ENCODE results near the gene SEC16A.
A peak's percentile ranks its signal among the peaks of the same experiment; 100 is the strongest.

SEC16A gene

DNA sequence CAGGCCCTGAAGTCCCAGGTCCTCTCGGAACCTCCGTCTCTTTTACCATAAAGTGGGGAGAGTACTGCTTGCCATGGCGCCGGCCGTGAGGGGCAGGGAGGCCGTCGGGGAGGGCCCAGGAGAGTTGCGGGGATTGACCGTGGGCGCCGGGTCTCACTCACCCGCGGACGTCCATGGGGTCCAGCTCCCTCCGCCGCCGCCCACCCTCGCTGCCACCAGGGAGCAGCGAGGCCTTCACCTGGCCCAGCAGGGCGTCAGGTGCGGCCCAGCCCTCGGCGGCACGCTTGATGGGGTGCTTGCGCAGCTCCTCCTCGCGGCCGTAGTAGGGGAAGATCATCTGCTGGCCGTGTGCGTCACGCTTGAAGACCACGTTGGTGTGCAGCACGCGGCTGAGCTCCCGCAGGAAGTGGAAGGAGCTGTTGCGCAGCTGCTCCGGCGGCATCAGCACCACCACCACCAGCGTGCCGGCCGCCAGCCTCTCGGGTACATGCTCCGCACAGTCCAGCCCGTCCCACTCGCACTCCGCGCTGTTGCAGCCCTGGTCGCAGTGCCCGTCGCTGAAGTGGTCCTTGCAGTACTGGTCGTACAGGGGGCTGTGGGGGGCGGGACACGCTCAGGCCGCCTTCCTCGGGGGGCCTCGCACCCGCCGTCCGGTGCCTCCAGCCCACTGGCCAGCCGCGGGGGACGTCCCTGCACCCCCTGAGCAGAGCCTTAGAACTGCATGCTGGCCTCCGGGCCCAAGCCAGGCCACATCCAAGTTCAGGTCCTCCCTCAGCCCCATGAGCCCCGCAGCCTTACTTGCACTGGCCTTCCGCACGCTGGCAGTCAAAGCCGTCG lies 21.9 kb upstream of the SEC16A start:
- DNase-seq (ENCODE audit: low read depth): no peak

DNA sequence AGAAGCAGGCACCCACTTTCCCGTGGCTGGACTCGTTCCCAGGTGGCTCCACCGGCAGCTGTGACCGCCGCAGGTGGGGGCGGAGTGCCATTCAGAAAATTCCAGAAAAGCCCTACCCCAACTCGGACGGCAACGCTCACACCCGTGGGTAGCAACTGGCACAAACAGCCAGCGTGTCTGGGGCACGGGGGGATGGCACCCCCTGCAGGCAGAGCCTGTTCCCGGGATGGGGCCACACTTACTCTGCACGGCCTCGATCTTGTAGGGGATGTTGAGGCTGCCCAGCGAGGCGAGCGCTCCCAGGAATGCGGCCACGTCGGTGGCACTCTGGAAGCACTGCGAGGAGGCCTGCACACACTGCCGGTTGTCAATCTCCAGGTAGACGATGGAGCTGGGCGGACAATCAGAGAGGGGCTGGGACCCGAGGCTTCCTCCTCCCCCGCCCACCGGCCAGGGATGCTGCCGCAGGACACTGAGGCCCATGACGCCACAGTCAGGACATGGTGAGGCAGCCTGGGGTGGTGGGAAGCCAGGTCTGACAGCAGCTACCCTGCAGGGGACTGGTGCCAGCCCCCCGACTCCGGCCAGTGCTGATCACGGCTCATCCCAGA lies 20.2 kb upstream of the SEC16A start:
- no peak for DNase-seq (ENCODE audit: low read depth)

DNA sequence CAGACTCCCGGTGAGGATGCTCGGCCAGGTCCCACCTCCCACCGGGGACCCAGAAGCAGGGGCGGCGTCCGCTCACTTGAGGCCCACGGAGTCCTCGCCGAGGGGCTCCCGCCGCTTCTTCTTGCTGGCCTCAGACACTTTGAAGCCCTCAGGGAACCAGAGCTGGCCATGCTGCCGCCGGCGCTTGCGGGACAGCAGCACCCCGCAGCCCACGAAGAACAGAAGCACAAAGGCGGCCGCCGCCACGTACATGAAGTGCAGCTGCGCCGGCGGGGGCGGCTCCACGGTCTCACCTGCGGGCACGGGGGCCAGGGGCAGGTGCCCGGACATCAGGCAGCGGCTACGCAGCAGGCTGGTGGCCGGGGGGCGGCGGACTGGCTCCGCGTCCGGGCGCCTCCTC lies 19.4 kb upstream of the SEC16A start:
- no peak for DNase-seq (ENCODE audit: low read depth)

DNA sequence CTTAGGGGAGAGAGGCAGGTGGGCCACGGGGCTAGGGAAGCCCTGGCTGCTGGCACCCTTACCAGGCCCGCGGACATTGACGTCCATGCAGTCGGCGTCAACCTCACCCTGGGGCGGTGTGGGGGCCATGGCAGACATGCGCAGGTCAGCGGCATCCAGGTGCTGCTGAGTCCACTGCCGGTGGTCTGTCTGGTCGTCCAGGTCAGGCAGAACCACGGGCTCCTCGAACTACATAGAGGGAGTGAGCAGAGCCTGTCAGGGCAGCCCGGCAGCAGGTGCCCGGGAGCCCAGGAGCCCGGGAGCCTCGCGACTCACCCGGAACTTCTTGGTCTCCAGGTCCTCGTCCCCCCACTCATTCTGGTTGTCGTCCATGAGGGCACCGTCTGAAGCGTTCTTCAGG lies 18.8 kb upstream of the SEC16A start:
- DNase-seq (ENCODE audit: low read depth): no peak

DNA sequence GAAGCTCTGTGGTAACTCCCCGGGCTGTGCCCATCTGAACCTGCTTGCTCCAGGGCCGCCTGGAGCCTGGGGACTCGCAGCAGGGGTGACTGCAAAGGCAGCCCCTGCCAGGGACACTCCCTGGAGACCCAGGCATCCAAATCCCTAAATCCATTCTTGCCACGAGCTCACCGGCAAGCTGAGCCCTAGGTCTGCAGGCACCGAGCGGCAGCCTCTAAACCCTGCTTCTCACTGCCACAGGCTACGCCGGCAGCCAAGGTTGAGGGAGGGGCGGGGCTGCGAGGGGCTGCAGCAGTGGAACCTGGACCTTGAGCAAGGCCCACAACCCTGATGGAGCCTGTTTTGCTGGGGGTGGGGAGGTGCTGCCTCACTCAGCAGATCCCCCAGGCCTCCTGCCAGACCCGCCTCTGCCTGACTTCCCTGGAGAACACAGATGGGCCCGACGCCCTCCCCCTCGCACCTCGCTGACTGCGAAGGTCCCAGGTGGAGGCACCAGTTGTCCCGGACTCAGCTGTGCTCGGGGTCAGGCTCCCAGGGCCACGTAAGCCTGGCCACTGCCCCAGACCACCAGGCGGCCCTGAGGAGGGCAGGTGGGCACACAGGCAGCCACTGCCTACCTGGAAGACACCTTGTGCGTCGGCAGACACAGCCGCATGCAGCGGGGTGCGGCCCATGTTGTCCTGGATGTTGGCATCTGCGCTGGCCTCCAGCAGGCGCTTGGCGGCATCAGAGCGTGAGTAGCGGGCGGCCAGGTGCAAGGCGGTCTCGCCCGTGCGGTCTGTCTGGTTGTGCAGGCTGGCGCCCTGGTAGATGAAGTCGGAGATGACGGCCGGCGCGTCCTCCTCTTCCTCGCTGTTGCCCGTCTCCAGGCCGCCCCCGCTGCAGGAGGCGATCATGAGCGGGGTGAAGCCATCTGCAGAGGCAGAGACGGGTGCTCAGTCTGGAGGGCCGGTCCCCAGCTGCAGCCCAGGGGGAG lies 17.4 kb upstream of the SEC16A start:
- DNase-seq (ENCODE audit: low read depth): no peak

DNA sequence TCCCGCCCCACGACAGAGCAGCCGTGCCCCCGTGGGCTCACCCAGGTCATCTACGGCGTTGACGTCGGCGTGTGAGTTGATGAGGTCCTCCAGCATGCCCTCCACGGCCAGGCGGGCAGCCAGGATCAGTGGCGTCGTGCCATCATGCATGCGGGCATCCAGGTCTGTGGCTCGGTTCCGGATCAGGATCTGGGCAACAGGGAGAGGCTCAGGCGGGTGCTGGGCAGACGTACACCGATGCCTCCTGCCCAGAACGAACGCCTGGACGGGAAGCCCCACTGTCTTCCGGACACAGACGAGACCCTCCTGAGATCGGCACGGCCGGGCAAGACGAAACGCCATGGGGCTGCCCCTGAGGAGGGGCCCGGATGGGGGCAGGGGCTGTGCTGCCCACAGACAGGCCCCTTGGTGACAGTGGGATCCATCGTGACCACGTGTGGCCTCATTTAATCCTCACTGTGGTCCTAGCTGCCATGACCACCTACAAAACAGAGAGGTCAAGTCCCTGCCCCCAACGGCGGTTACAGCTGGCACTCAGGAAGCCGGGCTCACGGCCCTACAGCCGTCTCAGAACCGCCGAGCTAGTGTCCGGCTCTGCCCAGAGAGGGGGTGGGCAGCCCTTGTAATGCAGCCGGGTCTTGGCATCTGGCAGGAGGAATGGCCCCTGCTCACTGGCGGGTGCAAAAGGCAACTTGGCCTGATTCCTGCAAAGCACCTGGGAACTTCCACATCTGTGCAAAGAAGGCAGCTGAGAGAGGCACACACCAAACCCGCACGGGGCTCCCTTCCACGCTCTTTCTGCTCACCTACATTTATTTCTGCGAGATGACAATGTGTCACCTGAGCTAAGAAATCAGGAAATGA lies 16.5 kb upstream of the SEC16A start:
- DNase-seq (ENCODE audit: low read depth): no peak

DNA sequence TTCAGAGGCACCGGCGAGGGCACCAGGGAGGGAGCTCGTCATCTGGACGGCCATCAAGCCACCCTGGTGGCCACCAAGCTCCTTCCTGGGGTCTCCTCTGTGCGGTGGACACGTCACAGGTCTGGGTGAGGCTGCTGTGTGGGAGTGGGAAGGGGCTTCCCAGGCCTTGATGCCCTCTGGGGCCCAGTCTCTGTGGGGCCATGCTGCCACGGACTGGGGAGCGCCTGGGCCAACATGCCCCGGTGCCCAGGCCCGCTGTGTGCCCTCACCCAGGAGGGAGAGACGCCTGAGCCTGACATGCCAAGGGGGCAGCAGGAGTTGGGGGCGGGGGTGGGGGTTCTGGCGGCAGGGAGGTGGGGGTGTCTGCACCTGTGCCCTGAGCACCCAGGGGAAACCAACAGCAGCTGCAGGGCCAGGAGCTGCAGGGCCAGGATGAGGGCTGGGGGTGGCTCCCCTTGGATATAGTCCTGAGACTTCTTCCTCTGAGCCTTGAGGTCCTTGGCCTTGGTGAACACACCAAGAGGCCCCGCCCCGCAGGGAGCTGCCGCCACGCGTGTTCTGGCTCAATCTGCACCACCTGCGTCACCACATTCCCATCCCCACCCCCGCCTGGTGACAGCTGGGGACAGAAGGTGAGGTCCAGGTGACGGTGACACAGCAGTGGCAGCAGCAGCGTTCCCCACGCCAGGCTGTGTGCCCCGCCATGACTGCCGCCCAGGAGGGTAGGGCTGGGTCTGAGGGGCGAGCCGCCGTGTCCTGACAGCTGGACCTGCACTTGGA lies 15.3 kb upstream of the SEC16A start:
- no peak for DNase-seq (ENCODE audit: low read depth)

GRCh38 chr9:136496801-136497620 lies 14.2 kb upstream of the SEC16A start:
- DNase-seq (ENCODE audit: low read depth): no peak

DNA sequence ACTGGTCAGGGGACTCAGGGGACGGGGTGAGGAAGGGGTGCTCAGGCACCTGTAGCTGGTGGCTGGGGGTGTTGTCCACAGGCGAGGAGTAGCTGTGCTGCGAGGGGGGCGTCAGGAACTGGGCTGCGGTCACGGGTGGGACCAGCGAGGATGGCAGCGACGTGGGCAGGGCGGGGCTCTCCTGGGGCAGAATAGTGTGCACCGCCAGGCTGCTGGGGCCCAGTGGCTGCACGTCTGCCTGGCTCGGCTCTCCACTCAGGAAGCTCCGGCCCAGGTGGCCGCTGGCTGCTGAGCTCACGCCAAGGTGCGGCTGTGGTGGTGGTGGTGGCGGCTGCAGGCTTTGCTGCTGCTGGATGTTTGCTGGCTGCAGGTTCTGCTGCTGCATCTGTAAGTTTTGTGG lies 13.3 kb upstream of the SEC16A start:
- DNase-seq (ENCODE audit: low read depth): no peak

DNA sequence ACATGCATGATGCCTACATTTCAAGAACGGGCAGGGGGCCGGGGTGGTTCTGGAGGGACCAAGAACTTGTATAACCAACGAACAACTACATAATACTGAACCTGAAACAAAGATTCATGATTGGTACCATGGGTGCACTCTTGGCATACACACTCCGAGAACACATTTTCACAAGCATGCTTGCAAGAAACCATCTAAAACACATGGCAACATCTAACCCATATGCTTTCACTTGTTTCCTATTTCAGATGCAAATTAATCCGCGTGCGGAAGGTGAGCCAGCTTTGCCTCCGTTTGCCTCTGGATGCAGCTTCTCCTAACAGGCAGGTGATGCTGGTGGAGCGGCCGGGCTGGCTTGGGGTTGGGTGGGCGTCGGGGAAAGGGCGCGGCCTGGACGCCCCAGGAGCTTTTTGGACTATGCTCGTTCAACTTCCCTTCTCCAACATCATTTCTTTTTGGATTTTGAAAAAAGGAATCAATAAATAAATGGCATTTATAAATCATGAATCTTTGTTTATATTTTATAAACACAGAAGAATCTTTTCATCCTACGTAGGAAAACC lies 12.5 kb upstream of the SEC16A start:
- no peak for DNase-seq (ENCODE audit: low read depth)

DNA sequence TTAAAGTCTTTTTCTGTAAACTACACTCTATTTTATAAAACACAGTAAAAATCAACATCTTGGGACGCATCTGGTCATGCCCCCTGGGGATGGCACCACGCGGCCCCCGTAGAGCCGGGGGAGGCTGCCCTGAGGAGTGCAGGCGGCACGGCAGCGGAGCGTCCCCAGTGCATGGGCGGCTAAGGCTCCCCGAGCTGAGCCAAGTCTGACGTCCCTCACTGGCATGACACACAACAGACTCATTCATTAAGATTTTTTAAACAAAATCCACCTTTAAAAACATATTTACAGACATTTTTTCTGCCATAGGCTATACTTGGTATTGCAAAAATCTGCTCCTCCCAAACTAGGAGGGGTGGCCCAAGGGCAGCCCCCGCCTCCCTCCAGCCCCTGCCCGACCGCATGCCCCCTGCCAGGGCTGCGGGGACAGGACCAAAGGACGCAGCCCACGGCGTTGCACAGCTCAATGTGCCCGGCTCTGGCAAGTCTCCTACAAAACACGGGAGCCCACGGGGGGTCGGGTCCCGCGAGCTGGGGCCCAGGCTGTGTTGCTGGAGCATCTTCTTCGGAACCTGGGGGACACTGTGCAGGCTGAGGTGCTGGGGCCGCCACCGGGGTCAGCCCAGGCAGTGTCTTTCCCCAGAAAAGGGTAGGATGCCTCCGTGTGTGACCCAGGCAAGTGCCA lies 11.8 kb upstream of the SEC16A start:
- DNase-seq (ENCODE audit: low read depth): no peak

DNA sequence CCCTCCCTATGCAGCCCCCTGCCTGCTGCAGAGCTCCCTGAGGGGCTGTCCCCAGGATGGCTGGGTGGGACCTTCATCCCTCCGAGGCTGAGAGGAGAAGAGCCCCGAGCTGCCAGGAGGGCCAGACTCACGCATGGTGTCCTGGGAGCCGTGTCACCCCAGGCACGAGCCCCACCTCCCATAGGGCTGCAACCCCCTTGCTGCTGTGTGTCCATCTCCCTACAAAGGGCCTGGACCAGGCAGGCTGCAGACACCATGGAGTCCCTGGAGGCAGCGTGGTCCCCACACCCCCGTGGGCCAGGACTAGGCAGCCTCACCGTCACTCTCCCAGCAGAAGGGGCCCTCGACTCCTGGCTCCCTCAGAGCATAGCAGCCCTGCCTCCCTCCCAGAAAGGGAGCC lies 11.2 kb upstream of the SEC16A start:
- no peak for DNase-seq (ENCODE audit: low read depth)

GRCh38 chr9:136493567-136493971 lies 10.7 kb upstream of the SEC16A start:
- DNase-seq (ENCODE audit: low read depth): no peak

GRCh38 chr9:136492978-136493522 lies 10.2 kb upstream of the SEC16A start:
- DNase-seq (ENCODE audit: low read depth): no peak

DNA sequence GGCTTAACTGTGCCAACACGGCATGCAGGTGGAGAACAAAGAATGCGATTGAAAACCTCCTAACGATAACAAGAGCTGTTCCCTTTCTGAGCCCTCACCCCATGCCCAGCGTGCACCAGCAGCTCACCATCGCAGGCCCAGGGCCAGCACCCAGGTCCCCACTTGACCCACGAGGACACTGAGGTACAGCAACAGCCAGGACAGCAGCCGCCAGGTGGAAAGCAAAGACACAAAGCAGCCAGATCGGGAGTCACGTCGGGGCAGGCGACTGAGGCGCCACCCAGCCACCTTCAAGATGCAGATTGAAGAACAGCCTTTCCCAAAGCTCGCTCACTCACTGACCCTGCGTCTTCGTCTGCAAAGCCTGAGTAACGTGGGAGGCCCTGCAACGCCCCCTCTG lies 6.9 kb upstream of the SEC16A start:
- DNase-seq (ENCODE audit: low read depth): no peak

DNA sequence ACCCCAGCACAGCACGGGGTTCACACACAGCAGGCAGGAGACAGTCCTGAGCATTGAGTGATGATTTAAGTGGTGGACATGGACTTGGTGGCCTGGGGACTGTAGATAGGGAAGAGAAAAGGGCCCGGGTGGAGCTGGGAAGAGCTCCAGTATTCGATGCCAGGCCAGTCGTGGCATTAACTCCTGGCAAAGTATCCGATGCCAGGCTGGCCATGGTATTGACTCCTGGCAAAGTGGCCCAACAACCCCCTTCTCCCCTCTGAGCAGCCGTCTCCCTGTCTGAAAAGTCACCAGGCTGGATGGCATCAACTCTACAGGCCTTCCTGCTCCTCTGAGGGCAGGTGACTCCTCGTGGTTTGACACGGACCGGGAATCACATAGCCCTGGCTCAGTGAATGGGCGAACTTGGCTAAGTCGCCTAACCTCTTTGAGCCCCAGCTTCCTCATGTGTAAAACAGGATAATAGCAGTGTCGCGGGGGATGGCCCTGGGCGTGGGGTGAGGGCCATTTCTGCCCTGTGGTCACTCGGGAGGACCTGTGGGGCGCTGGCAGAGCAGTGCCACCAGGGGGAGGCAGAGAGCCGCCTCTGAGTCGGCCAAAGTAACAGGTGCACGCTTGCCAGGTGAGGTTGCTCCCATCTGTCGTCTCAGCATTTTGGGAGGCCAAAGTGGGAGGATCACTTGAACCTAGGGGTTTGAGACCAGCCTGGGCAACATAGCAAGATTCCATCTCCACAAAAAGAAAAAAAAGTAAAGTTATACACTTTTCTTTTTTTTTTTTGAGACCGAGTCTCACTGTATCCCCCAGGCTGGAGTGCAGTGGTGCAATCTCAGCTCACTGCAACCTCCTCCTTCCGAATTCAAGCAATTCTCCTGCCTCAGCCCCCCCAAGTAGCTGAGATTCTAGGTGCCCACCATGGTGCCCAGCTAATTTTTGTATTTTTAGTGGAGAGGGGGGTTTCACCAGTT lies 5.7 kb upstream of the SEC16A start:
- DNase-seq (ENCODE audit: low read depth): peak; percentile 41

DNA sequence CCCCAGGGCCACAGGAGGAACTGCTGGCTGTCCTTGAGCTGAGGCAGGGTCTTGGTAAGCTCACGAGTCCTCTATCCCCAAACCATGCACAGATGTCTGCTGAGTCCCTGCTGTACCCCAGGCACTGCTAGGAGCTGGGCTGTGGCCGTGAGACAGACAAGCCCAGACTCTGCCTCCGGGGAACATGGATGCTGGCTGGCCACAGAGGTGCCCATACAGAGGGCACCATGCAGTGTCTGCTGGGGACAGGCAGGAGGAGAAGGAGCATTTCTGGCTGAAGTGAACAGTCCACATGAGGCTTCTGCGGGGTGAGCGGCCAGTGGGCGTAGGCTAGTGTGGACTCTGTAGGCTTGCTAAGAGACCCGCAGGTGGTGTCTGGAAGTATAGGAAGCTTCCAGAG lies 4.8 kb upstream of the SEC16A start:
- no peak for DNase-seq (ENCODE audit: low read depth)
